ENCODE data around the gene COL25A1.
"Not testable (repeated sequence)": the region's sequence is repeated elsewhere in the genome, so short reads cannot be mapped to it uniquely, and the experiment has no call there.

COL25A1 gene

GRCh38 chr4:109113521-109113920 is 188.9 kb downstream of the COL25A1 start:
- no peak for DNase-seq

DNA sequence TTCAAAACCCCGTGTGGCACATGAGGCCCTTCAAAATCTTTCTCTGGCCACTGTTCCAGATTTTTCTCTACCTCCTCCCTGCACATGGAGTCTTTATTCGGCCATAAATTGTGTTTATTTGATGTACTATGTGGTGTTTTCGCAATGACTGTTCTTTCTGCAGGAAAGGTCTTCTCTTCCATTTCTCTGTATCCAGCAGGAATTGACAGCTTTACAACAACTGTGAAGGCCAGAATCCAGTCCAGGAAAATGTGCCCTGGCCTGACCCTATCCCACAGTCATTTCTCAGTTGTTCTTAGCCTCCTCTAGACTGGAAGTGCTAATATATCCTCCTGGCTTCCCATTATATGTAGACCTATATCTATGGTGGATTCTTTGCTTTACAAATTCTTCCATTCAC is 191.4 kb downstream of the COL25A1 start:
- DNase-seq, result no peak

GRCh38 chr4:109108215-109108614 is 194.2 kb downstream of the COL25A1 start:
- DNase-seq, result not testable (repeated sequence)

- DNase-seq, result no peak
Observed at GRCh38 chr4:109094056-109094455, 208.4 kb downstream of the COL25A1 start.

GRCh38 chr4:109091727-109092409 is 210.6 kb downstream of the COL25A1 start:
- DNase-seq, result no peak

DNA sequence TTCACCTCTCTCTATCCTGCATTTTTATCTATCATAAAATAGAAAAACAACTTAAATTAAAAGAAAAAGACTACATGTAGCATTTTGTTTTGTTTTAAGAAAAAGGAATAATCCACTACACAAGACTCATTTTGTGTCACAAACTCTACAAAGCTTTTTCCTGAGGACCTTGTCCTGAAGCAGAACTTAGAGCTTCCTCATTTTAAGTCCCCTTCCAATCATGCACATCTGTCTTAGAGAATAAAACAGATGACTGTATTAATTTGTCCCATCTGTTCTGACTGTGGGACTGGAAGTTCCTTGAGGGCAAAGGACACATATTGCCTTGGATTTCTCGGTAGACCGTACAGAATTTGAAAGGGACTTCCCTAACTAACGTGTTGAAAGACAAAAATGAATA is 218.5 kb downstream of the COL25A1 start:
- DNase-seq, result no peak

DNA sequence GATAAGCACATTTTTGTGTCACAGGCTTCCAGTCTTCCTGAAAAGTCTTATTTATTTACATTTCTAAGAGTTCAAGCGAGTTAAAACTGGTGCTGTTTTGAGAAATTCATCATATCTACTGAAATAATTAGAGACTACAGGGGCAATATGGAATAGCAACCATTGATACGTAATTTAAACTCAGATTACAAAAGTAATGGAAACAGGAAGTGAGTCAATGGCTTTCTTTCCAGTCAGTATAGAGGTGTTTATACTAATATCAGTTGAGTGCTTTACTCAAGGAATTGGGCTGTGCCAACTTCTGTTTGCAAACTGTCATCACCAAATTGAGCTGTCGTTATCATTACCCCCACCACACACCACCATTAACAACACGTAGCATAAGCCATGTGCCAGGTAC is 222.7 kb downstream of the COL25A1 start:
- DNase-seq, result no peak

GRCh38 chr4:109079201-109079600 is 223.3 kb downstream of the COL25A1 start:
- no peak for DNase-seq

GRCh38 chr4:109078724-109079123 is 223.7 kb downstream of the COL25A1 start:
- DNase-seq, result no peak

DNA sequence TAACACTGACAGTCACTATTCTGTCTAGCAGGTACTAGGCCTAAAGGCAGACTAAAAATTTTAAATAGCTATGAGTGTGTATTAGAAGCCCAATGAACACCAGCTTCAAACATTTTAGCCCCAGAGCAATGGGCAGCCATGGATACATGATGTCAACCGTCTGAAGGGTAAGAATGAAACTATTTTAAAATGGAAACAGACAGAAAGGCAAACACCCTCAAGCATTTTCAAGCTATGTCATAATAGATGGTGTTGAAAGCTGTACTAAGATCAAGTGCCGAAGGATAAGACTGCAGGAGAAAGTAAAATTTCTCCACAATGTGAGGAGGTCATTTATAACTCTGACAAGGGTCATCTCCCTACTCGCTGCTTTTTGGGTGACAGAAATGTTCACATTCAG is 225.0 kb downstream of the COL25A1 start:
- DNase-seq, result no peak

DNA sequence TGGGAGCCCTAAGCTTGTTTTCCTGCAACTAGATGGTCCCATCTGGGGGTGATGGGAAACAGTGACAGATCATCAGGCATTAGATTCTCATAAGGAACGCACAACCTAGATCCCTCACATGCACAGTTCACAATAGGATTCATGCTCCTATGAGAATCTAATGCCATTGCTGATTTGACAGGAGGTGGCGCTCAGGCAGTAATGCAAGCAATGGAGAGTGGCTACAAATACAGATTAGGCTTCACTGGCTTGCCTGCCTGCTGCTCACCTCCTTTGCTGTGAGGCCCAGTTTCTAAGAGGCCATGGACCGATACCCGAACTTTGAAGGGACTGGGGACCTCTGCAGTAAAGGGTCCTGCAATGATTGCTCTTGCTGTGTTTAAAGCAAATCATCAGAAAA is 225.7 kb downstream of the COL25A1 start:
- not testable (repeated sequence) for DNase-seq

GRCh38 chr4:109075621-109076020 is 226.8 kb downstream of the COL25A1 start:
- no peak for DNase-seq

DNA sequence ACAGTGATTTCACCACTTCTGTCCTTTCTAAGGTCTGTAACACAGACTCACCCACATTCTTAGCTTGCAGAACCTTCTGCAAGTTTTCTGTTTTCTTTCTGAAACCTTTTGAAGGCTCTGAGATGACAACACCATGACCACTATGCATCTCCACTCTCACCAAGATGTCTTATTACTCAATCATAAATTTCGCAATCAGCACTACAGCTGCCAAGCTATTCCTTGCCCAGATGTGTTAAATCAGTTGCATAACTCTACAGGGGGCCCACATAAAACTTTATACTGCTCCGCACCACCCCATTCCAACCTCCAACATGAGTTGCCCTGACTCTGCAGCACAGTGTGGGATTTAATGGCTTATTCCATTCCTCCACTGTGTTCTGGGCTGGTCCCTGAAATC is 229.9 kb downstream of the COL25A1 start:
- DNase-seq, result no peak

GRCh38 chr4:109070677-109071076 is 231.8 kb downstream of the COL25A1 start:
- DNase-seq, result not testable (repeated sequence)

GRCh38 chr4:109067508-109068235 is 234.8 kb downstream of the COL25A1 start:
- DNase-seq, result no peak

DNA sequence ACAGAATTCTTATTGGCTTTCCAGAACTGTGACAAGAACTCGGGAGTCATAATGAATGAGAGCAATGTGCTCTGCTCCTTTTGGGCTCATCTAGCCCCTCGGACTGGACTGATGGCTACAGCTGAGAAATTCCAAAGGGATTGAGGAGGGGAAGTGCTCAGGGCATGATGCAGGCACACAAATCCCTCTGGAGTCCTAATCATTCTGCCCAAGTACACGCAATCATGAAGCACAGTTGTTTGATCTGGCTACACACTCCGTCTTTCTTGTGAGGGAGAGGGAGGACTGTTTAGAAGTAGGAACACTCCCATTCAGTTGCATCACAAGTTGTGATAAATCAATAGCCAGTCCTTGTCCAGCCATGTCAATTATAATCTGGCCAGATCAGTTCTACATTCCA is 237.5 kb downstream of the COL25A1 start:
- DNase-seq, result no peak

DNA sequence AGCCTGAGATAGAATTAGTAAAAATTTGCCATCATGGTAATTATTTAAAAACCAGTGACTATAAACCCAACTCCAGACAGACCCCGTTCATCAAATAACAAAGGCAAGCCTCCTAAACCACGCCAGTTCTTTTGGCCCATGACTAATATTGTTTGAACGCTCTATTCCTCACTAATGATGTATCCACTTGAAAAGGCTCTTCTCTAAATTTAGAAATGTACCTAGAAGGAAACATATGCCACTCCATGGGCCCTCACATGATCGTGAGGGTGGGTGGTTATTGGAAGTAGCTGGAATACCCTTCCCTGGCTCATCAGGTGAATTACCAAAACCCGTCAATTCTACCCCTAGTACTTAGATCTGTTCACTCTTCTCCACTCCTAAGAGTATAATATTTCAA is 249.2 kb downstream of the COL25A1 start:
- no peak for DNase-seq

- DNase-seq, result no peak
Observed at GRCh38 chr4:109052821-109053220, 249.6 kb downstream of the COL25A1 start.

DNA sequence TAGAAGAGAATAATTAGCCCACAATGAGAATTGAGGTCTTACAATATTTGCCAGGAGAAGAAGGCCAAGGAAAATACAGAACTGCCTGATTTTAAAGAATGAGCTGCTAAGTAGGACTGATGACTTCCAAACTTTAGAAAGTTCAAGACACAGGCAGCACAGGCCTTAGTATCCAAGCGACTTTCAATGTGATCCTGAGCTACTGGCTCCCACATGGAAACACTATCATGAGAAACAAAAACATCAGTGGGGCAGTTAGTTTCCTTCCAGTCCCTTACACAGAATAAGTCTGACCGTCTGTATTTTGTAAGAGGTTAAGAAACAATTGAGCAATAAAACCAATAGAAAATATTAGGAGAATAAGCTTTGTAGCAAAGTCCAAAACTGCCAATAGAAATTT is 251.4 kb downstream of the COL25A1 start:
- no peak for DNase-seq

GRCh38 chr4:109049926-109050325 is 252.5 kb downstream of the COL25A1 start:
- DNase-seq, result no peak

- no peak for DNase-seq
Observed at GRCh38 chr4:109046471-109047201, 255.8 kb downstream of the COL25A1 start.

- no peak for DNase-seq
Observed at GRCh38 chr4:109044431-109044830, 258.0 kb downstream of the COL25A1 start.

DNA sequence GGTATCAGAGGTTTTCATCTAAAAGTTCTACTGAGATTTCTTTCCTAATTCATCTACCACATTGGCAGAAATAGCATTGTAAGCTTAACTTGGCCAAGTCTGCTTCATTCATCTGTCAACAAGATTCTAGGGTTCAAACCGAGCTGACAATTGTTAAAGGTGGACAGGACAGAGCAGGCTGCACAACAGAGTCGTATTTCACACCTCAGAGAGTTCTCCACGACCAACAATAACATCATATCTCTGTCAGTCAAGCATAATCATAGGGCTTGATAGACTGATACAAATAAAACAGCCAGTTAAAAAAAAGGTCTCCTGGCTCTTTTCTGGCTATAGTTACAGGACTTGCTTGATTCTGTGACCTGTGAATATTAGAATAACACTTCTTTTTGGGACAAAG is 259.2 kb downstream of the COL25A1 start:
- DNase-seq, result no peak
